ENCODE data around the gene ETV3. TPM values are rescaled to one million over a fixed set of nuclear protein-coding genes. Genes with fewer than 3 reads are reported as not detected.
"Not testable (repeated sequence)": the region's sequence is repeated elsewhere in the genome, so short reads cannot be mapped to it uniquely, and the experiment has no call there.

Gene ETV3
- 6.5 and 9.8 TPM in 2 replicates for total RNA-seq (2014; rRNA removed; shearing (Covaris generic))

DNA sequence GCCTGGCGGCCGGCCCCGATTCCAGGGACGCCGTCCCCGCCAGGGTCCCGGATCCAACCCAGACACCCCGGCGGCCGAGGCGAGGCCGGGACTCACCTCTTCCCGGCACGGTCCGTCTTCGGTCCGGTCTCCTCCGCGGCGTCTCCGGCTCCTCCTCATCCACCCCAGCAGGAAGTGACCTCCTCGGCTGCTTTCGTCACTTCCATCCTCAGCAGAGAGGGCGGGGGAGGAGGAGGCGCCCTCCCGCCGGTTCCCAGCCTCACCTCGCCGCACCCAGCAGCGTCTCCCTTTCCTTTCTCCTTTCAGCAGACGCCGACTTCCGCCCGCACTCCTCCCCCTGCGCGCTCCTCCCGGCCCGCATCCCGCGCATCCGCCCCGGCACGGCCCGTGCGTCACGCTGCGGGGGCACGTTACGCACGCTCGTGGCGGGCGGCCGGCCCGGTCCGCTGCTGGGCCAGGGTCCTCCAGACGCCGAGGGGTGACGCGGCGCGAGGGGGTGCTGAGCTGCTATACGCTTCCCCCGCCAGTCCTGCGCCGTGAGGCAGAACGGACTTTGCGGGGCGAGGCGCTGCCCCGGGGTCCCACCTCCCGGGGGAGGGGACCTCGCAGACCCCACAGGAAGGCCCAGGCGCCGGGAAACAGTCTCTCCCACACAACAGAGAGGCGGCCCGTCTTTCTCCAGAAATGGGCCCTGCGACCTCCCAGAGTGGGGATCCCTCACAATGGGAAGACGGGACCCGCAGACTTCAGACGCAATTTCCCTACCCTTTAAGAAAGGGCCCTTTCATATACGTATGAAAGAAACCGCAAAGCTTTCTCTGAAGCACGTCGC lies at the start of gene ETV3:
Gene ETV3 (minus strand): TSS at position 176 of the 832 bp plus-strand sequence. CDS start 2,043 bp downstream, outside the sequence.
- in situ Hi-C loops (cut with HindIII; ENCODE audit: low sequenced_read_pairs) = no loop called here
- DNase-seq (ENCODE audit: low spot score) = peak; percentile 95

DNA sequence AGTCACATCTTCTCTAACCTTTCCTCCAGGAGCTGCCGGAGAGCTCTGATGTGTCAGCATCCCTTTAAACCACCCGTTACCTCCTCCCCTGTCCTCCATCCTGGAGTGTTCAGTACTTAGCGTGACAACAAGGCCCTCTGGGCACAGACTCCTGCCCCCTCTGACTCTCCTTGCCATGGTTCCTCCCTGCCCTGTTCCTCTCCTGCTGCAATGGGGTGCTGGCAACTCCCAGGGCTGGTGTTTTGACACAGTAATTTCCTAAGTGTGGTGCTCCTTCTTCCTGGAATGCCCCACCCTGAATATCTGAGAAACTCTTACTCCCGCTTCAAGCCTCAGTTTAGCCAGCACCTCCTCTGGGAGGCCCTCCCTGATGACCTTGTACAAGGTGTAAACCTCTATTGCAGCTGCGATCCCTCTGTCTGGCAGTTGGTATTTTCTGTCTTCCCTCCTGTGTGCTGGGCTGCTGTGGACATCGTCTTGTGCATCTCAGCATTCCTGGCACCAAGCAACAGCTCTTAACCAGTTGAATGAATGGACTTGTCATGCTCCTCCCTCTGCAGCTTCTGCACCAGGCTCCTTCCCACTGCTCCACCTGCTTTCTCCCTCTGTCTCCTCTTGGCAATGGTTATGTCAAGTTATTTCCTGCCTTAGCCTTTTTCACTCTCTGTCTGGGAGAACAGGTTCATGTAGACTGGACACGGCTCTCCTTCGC lies 48.2 kb upstream of the ETV3 start:
- in situ Hi-C loops (cut with HindIII; ENCODE audit: low sequenced_read_pairs) = no loop called here
- no peak for DNase-seq (ENCODE audit: low spot score)

DNA sequence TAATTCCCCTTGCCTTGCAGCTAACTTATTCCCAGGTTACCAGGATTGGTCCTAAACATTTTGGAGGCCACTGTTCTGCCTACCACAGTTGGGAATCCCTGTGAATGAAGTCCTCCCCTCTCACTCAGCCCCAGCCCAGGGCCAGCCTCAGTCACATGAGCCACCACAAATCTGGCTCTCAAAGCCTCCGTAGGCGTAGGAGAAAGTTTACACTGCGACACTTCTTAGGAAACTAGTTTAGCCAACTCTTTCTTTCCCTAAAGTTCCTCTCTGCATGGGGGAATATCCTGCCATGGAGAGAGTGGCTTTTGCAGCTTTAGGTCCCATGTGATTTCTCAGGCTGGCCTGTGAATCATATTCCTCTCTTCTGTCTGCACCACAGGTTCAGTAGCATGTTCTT lies 45.7 kb upstream of the ETV3 start:
- in situ Hi-C loops (cut with HindIII; ENCODE audit: low sequenced_read_pairs) = no loop called here
- no peak for DNase-seq (ENCODE audit: low spot score)

GRCh38 chr1:157182371-157182770 lies 44.2 kb upstream of the ETV3 start:
- DNase-seq (ENCODE audit: low spot score); in situ Hi-C loops (cut with HindIII; ENCODE audit: low sequenced_read_pairs): not testable (repeated sequence)

- no peak for DNase-seq (ENCODE audit: low spot score)
- in situ Hi-C loops (cut with HindIII; ENCODE audit: low sequenced_read_pairs) = no loop called here
These were observed 43.6 kb upstream of the ETV3 start for GRCh38 chr1:157181790-157182189.

DNA sequence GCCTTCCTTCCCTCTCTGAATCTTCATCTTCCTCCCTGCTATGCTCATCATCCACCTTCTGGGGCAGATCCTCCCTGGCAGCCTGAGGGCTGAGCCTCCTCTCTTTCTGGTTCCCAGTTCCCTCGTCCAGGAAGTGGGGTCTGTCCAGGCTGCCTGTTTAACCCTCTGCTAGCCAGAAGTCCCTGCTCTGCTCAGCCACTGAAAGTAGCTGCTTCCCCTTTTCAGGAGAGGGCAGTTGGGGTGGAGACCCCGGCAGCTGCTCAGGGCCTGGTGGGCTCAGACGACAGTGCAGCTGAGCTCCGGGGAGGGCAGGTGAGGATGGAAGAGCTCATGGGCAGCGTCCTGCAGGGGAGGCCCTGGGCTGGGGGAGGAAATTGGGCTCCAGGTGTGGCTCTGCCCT lies 43.1 kb upstream of the ETV3 start:
- in situ Hi-C loops (cut with HindIII; ENCODE audit: low sequenced_read_pairs) = no loop called here

GRCh38 chr1:157178490-157178889 lies 40.3 kb upstream of the ETV3 start:
- DNase-seq (ENCODE audit: low spot score) = no peak
- in situ Hi-C loops (cut with HindIII; ENCODE audit: low sequenced_read_pairs) = no loop called here

More for the DNA sequence above, 43.1 kb upstream of the ETV3 start:
- DNase-seq (ENCODE audit: low spot score) = no peak

DNA sequence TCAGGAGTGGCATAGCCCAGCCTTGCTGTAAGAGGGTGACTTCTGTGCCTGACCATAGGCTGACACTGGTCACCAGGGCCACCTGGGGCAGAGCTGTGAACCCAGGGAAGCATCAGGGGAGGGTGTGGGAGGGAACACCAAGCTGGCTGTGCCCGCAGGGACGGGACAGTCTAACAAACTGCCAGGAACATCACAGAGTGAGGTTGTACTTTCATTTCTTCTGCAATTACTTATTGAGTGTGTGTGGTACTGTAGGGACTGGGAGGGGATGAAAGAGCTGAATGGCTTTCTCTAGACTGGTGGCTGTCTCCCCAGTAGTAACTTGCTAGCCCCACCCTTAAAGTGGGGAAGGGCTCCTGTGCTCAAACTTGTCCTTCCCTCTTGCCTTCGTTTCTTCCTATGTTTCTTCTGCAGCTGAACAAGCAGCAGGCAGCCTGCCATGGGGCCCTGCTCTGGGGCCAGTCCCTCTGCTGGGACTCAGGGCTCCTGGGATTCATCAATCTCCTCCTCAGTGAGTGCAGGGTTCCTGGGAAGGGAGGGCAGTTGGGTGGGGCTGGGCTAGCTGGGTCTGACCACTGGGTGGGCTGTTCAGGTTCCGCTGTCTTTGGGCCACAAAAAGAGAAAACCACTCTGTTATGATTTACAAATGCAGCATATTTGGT lies 39.7 kb upstream of the ETV3 start:
- no peak for DNase-seq (ENCODE audit: low spot score)
- in situ Hi-C loops (cut with HindIII; ENCODE audit: low sequenced_read_pairs) = no loop called here

DNA sequence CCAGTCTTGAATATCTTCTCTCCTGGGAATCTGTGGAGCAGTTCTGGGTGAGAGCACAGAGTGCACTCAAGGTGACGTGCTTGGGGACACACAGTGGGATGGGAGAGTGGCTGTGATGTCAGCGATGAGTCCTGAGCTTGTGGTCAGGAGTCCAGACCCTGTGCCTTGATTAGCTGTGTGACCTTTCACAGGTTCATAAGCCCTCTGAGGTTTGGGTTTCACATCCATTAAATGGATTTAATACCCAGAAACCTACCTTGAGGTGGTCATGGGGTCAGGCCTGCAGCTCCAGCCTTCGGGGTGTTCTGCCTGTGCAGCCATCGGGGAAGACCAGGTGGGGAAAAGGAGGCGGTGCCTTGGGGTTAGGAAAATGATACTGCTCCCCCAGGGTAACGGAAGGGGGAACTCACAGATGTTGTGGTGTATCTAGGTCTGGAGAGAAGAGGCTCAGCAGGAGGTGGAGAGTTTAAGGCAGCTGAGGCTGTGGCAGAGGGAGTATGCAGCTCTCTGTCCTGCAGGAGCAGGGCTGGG lies 38.5 kb upstream of the ETV3 start:
- DNase-seq (ENCODE audit: low spot score) = no peak
- in situ Hi-C loops (cut with HindIII; ENCODE audit: low sequenced_read_pairs) = no loop called here

GRCh38 chr1:157176016-157176415 lies 37.8 kb upstream of the ETV3 start:
- in situ Hi-C loops (cut with HindIII; ENCODE audit: low sequenced_read_pairs) = no loop called here
- DNase-seq (ENCODE audit: low spot score) = no peak

- no peak for DNase-seq (ENCODE audit: low spot score)
- in situ Hi-C loops (cut with HindIII; ENCODE audit: low sequenced_read_pairs) = no loop called here
These were observed 35.8 kb upstream of the ETV3 start for GRCh38 chr1:157173900-157174410.

DNA sequence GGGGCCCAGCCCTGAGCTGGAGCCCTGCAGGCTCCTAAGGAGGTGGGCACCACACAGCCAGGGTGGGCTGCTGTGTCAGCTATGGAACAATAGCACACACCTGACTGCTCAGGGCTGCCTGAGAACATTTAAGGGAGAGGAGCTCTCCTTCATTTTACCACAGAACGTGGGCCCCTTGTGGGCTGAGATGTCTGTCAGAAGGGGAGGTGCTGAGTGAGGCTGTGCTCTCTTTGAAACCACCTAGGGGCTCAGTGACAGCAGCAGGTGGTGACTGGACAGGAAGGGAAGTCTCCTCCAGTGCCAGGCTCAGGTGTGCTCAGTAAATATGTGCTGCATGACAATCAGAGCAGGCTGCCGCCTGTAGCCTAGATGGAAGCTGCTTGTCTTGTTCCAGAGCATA lies 35.0 kb upstream of the ETV3 start:
- in situ Hi-C loops (cut with HindIII; ENCODE audit: low sequenced_read_pairs) = not testable (repeated sequence)

DNA sequence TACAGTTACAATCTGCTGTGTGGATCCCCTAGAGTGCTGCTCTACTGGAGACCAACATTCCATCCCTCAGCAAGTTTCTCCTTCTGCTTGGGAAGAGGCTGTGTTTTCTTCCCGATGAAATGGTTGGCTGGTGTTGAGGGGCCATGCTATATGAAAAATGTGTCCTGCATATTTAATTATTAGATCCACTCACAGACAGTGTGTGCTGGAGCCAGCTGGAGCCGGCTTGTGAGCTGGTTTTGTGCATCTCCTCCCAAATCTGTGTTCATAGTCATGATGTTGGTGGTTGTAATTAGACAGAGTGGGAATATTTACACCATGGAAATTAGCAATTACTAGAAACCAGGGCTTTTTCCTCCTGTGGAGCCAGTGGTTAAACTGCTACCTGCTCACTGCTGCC lies 34.4 kb upstream of the ETV3 start:
- in situ Hi-C loops (cut with HindIII; ENCODE audit: low sequenced_read_pairs); DNase-seq (ENCODE audit: low spot score): not testable (repeated sequence)

More for the DNA sequence above, 35.0 kb upstream of the ETV3 start:
- DNase-seq (ENCODE audit: low spot score) = not testable (repeated sequence)

DNA sequence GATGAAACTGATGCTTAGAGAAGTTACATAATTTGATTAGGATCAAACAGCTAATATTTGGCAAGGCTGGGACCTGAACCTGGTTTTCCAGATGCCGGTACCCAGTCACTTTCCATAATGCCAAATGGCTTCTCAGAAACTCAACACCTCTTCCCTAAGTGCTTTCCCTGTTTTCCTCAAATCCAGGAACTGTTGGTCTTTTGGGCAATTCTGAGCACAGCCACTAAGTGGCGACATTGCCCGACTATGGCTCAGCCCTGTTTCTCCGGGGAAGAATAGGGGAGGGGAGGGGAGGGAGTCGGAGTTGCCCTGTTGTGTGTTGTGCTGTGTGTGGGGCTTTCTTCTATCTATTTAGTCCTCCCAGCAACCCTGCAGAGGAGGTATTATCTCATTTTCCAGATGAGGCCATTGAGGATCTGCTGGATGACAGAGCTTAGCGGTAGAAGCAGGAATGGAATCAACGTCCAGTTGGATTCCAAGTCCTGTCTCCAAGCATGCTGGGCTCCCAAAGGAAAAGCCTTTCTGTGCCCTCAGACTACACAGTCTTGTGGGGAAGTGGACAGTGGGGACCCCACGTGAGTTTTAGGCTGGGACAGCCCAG lies 33.8 kb upstream of the ETV3 start:
- DNase-seq (ENCODE audit: low spot score); in situ Hi-C loops (cut with HindIII; ENCODE audit: low sequenced_read_pairs): not testable (repeated sequence)

GRCh38 chr1:157170677-157171515 lies 32.7 kb upstream of the ETV3 start:
- DNase-seq (ENCODE audit: low spot score) = peak; percentile 6
- in situ Hi-C loops (cut with HindIII; ENCODE audit: low sequenced_read_pairs) = no loop called here

GRCh38 chr1:157168015-157168414 lies 29.8 kb upstream of the ETV3 start:
- no peak for DNase-seq (ENCODE audit: low spot score)
- in situ Hi-C loops (cut with HindIII; ENCODE audit: low sequenced_read_pairs) = no loop called here

- no peak for DNase-seq (ENCODE audit: low spot score)
- in situ Hi-C loops (cut with HindIII; ENCODE audit: low sequenced_read_pairs) = no loop called here
These were observed 29.2 kb upstream of the ETV3 start for GRCh38 chr1:157167437-157167836.

DNA sequence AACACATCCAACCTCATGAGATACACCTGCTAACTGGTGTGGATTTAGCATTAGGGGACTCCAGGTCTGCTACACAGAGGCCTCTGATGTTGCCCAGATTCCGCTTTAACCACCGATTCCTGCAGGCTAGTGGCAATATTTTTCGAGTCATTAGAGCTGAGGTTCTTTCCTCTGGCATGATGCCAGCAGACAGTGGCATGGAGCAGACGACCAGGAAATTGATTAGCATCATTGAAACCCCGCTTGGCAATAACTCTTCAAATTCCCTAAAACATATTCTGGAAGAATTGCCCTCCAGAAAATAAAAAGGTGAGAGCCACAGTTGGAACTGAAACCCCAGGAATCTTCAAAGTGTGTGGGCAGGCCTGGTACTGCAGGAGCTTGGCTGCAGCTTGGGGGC lies 28.4 kb upstream of the ETV3 start:
- DNase-seq (ENCODE audit: low spot score) = no peak
- in situ Hi-C loops (cut with HindIII; ENCODE audit: low sequenced_read_pairs) = no loop called here

All from G401 (cell line).